ENCODE results near the gene PDE11A.

Gene PDE11A

DNA sequence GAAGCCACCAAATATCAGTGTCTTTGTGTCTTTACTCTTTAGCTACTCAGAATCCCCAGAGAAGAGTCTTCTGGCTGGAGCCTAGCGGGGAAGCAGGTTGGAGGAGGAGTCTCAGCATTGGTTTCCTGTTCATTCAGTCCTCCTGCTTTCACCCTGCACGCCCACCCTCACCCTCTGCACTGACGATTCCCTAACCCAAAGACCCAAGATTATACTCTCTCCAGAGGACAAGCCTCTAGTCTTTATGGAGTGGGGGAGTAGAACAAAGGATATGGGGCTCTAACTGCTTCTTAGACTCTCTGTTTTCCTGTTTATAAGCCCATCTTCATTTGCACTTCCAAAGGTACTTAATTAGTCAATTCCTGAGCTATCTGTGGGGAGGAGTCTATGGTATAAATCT lies 341.2 kb downstream of the PDE11A start:
- no peak for ATAC-seq
- TF ChIP-seq ZNF70 (CRISPR knock-in tag; IDR thresholded peaks at IDR 0.05) (no peak), OSR1 (CRISPR knock-in tag; IDR thresholded peaks at IDR 0.05) (no peak), GLIS3 (CRISPR knock-in tag; IDR thresholded peaks at IDR 0.05) (no peak)
- TF ChIP-seq, protein P1, sequence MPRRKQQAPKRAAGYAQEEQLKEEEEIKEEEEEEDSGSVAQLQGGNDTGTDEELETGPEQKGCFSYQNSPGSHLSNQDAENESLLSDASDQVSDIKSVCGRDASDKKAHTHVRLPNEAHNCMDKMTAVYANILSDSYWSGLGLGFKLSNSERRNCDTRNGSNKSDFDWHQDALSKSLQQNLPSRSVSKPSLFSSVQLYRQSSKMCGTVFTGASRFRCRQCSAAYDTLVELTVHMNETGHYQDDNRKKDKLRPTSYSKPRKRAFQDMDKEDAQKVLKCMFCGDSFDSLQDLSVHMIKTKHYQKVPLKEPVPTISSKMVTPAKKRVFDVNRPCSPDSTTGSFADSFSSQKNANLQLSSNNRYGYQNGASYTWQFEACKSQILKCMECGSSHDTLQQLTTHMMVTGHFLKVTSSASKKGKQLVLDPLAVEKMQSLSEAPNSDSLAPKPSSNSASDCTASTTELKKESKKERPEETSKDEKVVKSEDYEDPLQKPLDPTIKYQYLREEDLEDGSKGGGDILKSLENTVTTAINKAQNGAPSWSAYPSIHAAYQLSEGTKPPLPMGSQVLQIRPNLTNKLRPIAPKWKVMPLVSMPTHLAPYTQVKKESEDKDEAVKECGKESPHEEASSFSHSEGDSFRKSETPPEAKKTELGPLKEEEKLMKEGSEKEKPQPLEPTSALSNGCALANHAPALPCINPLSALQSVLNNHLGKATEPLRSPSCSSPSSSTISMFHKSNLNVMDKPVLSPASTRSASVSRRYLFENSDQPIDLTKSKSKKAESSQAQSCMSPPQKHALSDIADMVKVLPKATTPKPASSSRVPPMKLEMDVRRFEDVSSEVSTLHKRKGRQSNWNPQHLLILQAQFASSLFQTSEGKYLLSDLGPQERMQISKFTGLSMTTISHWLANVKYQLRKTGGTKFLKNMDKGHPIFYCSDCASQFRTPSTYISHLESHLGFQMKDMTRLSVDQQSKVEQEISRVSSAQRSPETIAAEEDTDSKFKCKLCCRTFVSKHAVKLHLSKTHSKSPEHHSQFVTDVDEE (CRISPR knock-in tag; IDR thresholded peaks at IDR 0.05): no peak
- TF ChIP-seq, protein P2, sequence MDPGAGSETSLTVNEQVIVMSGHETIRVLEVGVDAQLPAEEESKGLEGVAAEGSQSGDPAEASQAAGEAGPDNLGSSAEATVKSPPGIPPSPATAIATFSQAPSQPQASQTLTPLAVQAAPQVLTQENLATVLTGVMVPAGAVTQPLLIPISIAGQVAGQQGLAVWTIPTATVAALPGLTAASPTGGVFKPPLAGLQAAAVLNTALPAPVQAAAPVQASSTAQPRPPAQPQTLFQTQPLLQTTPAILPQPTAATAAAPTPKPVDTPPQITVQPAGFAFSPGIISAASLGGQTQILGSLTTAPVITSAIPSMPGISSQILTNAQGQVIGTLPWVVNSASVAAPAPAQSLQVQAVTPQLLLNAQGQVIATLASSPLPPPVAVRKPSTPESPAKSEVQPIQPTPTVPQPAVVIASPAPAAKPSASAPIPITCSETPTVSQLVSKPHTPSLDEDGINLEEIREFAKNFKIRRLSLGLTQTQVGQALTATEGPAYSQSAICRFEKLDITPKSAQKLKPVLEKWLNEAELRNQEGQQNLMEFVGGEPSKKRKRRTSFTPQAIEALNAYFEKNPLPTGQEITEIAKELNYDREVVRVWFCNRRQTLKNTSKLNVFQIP (CRISPR knock-in tag; IDR thresholded peaks at IDR 0.05; ENCODE audit: borderline replicate concordance, low read depth): no peak
- TF ChIP-seq, protein P3, sequence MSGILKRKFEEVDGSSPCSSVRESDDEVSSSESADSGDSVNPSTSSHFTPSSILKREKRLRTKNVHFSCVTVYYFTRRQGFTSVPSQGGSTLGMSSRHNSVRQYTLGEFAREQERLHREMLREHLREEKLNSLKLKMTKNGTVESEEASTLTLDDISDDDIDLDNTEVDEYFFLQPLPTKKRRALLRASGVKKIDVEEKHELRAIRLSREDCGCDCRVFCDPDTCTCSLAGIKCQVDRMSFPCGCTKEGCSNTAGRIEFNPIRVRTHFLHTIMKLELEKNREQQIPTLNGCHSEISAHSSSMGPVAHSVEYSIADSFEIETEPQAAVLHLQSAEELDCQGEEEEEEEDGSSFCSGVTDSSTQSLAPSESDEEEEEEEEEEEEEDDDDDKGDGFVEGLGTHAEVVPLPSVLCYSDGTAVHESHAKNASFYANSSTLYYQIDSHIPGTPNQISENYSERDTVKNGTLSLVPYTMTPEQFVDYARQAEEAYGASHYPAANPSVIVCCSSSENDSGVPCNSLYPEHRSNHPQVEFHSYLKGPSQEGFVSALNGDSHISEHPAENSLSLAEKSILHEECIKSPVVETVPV (CRISPR knock-in tag; IDR thresholded peaks at IDR 0.05): no peak

DNA sequence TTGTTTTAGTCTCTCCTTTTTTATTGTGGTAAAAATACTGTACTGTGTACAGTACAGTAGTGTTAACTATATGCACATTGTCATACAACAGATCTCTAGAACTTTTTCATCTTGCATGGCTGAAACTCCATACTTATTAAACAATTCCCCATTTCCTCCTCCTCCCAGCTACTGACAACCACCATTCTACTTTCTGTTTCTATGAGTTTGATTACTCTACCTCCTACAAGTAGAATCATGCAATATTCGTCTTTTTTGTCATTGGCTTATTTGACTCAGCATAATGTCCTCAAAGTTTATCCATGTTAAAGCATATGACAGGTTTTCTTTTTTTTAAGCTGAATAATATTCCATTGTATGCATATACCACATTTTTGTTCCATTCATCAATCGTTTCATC lies 341.8 kb downstream of the PDE11A start:
- TF ChIP-seq ZNF565 (CRISPR knock-in tag; conservative IDR thresholded peaks at IDR 0.05; ENCODE audit: low read depth) (no peak), TOX (CRISPR knock-in tag; IDR thresholded peaks at IDR 0.05; ENCODE audit: borderline replicate concordance) (no peak), SNAI2 (CRISPR knock-in tag; IDR thresholded peaks at IDR 0.05) (no peak), ISL1 (CRISPR knock-in tag; IDR thresholded peaks at IDR 0.05) (no peak), ZFP3 (CRISPR knock-in tag; IDR thresholded peaks at IDR 0.05) (no peak), PPARA (CRISPR knock-in tag; IDR thresholded peaks at IDR 0.05; ENCODE audit: borderline replicate concordance) (no peak), GLIS3 (CRISPR knock-in tag; IDR thresholded peaks at IDR 0.05) (no peak), ZNF70 (CRISPR knock-in tag; IDR thresholded peaks at IDR 0.05) (no peak), TCF4 (CRISPR knock-in tag; IDR thresholded peaks at IDR 0.05; ENCODE audit: borderline replicate concordance) (no peak), BACH2 (CRISPR knock-in tag; IDR thresholded peaks at IDR 0.05; ENCODE audit: borderline replicate concordance) (no peak), ARNTL (CRISPR knock-in tag; IDR thresholded peaks at IDR 0.05; ENCODE audit: borderline replicate concordance, low read depth) (no peak), ZNF8 (CRISPR knock-in tag; IDR thresholded peaks at IDR 0.05) (no peak)
- TF ChIP-seq, protein P2 (CRISPR knock-in tag; IDR thresholded peaks at IDR 0.05; ENCODE audit: borderline replicate concordance, low read depth): no peak
- TF ChIP-seq, protein P4, sequence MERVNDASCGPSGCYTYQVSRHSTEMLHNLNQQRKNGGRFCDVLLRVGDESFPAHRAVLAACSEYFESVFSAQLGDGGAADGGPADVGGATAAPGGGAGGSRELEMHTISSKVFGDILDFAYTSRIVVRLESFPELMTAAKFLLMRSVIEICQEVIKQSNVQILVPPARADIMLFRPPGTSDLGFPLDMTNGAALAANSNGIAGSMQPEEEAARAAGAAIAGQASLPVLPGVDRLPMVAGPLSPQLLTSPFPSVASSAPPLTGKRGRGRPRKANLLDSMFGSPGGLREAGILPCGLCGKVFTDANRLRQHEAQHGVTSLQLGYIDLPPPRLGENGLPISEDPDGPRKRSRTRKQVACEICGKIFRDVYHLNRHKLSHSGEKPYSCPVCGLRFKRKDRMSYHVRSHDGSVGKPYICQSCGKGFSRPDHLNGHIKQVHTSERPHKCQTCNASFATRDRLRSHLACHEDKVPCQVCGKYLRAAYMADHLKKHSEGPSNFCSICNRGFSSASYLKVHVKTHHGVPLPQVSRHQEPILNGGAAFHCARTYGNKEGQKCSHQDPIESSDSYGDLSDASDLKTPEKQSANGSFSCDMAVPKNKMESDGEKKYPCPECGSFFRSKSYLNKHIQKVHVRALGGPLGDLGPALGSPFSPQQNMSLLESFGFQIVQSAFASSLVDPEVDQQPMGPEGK (CRISPR knock-in tag; IDR thresholded peaks at IDR 0.05; ENCODE audit: borderline replicate concordance): no peak
- TF ChIP-seq, protein P3 (CRISPR knock-in tag; IDR thresholded peaks at IDR 0.05): no peak
- TF ChIP-seq, protein P1 (CRISPR knock-in tag; IDR thresholded peaks at IDR 0.05): no peak
- ATAC-seq: no peak
